Smooth muscle cell (in vitro differentiated cells): ENCODE data around the gene KLF3. TPM values are rescaled to one million over a fixed set of nuclear protein-coding genes. Genes with fewer than 3 reads are reported as not detected.
"Not testable (repeated sequence)": the region's sequence is repeated elsewhere in the genome, so short reads cannot be mapped to it uniquely, and the experiment has no call there.

Source experiments
- DNase-seq: peaks from one replicate; lab custom pipeline; 2025; ENCODE audit not compliant: unreplicated experiment; lab: John Stamatoyannopoulos, UW
- H2AFZ ChIP-seq: fragments of 200-600 bp; sonication (generic); 2 replicates; pipeline ENCODE4 v1.6.0; 2016; ENCODE audit warnings: antibody characterized with exemption, low read depth, mild to moderate bottlenecking
- H3F3A ChIP-seq: fragments of 200-600 bp; sonication (generic); 2 replicates; pipeline ENCODE4 v1.6.0; 2017; ENCODE audit warnings: antibody characterized with exemption, low read depth
- H3K27ac ChIP-seq: fragments of 200-600 bp; sonication (generic); 2 replicates; pipeline ENCODE4 v1.5.1; 2016; ENCODE audit warnings: low read depth, mild to moderate bottlenecking
- H3K27me3 ChIP-seq: fragments of 200-600 bp; sonication (generic); 2 replicates; pipeline ENCODE4 v1.6.1; 2016; ENCODE audit warnings: low read depth, mild to moderate bottlenecking
- H3K36me3 ChIP-seq: fragments of 200-600 bp; sonication (generic); 2 replicates; pipeline ENCODE4 v1.5.1; 2016; ENCODE audit warnings: low read depth
- H3K4me1 ChIP-seq: fragments of 200-600 bp; sonication (generic); 2 replicates; pipeline ENCODE4 v1.5.1; 2016; ENCODE audit warnings: low read depth
- H3K4me2 ChIP-seq: fragments of 200-600 bp; sonication (generic); 2 replicates; pipeline ENCODE4 v1.6.0; 2016; ENCODE audit warnings: mild to moderate bottlenecking
- H3K4me3 ChIP-seq: fragments of 200-600 bp; sonication (generic); 2 replicates; pipeline ENCODE4 v1.5.1; 2016; ENCODE audit warnings: mild to moderate bottlenecking
- H3K79me2 ChIP-seq: fragments of 200-600 bp; sonication (generic); 2 replicates; pipeline ENCODE4 v1.6.0; 2016; ENCODE audit warnings: low read depth, mild to moderate bottlenecking
- H3K9ac ChIP-seq: fragments of 200-600 bp; sonication (generic); 2 replicates; pipeline ENCODE4 v1.6.0; 2016; ENCODE audit warnings: low read depth
- H3K9me3 ChIP-seq: fragments of 200-600 bp; sonication (generic); replicated peaks from 2 replicates; pipeline ENCODE4 v1.5.1; 2016; ENCODE audit warnings: low read depth
- H4K20me1 ChIP-seq: fragments of 200-600 bp; sonication (generic); 2 replicates; pipeline ENCODE4 v1.6.0; 2016; ENCODE audit warnings: low read depth
- CTCF ChIP-seq: fragments of 200-600 bp; sonication (generic); IDR thresholded peaks from 2 replicates; pipeline ENCODE4 v1.5.1; 2017; ENCODE audit warnings: borderline replicate concordance, mild to moderate bottlenecking, antibody characterized with exemption; ENCODE audit not compliant: insufficient read depth, poor library complexity, severe bottlenecking
- WGBS: methylation state at CpG from one replicate; pipeline ENCODE4 v1.1.7; 2016; ENCODE audit warnings: low lambda C conversion rate; 5-methylcytosine and 5-hydroxymethylcytosine counted together
- polyA plus RNA-seq: library from polyadenylated mRNA; unstranded; fragments of >200 nt; fragmentation: Nextera tagmentation; extraction: Ambion mirVana; gene quantifications from 2 replicates; pipeline ENCODE4 v1.2.1, GENCODE V29; 2016
- total RNA-seq: library from RNA; depleted of rRNA; stranded (reverse); fragments of >200 nt; gene quantifications from 2 replicates; pipeline ENCODE4 v1.2.3, GENCODE V29; 2014

Gene KLF3
- total and polyA plus RNA-seq, 2 experiments from 2014 or later: 26.0 to 37.5 TPM

GRCh38 chr4:38621028-38621684 is 42.8 kb upstream of the KLF3 start:
- no peak overlapping the region for H2AFZ ChIP-seq
- H3K27me3 ChIP-seq: no peaks in the 10 kb centered on the region
- 74% methylated on average over 9 of the region's 9 CpGs for WGBS
- no peak overlapping the region for H3K4me3 ChIP-seq
- H4K20me1 ChIP-seq: no peaks in the 10 kb centered on the region
- H3K9me3 ChIP-seq: no peaks in the 10 kb centered on the region
- H3F3A ChIP-seq: no peaks in the 10 kb centered on the region
- H3K9ac ChIP-seq: no peak overlapping the region
- no peaks in the 10 kb centered on the region for H3K36me3 ChIP-seq
- no peaks in the 10 kb centered on the region for H3K79me2 ChIP-seq
- H3K27ac ChIP-seq: no peak overlapping the region
- no peaks in the 10 kb centered on the region for H3K4me1 ChIP-seq
- no peak for TF ChIP-seq CTCF
- H3K4me2 ChIP-seq: no peak overlapping the region
- DNase-seq: no peak

GRCh38 chr4:38621831-38622230 is 42.2 kb upstream of the KLF3 start:
- Histone ChIP-seq H2AFZ (no peak overlapping the region), H3K4me2 (no peak overlapping the region)

GRCh38 chr4:38622340-38622739 is 41.7 kb upstream of the KLF3 start:
- DNase-seq, H3K79me2 ChIP-seq, H3K27me3 ChIP-seq, H2AFZ ChIP-seq, H3F3A ChIP-seq, H3K4me1 ChIP-seq, H3K4me3 ChIP-seq, H3K4me2 ChIP-seq, H3K27ac ChIP-seq, H4K20me1 ChIP-seq, H3K9ac ChIP-seq, H3K36me3 ChIP-seq, H3K9me3 ChIP-seq: not testable (repeated sequence)
- 79% methylated on average over 2 of the region's 2 CpGs for WGBS

More at GRCh38 chr4:38621831-38622230, 42.2 kb upstream of the KLF3 start:
- no peaks in the 10 kb centered on the region for H3K36me3 ChIP-seq
- no peaks in the 10 kb centered on the region for H3K4me1 ChIP-seq
- H4K20me1 ChIP-seq: no peaks in the 10 kb centered on the region
- no peaks in the 10 kb centered on the region for H3K79me2 ChIP-seq
- WGBS: 98% methylated on average over 6 of the region's 6 CpGs
- no peak for DNase-seq
- no peaks in the 10 kb centered on the region for H3F3A ChIP-seq
- H3K9ac ChIP-seq: no peak overlapping the region
- H3K4me3 ChIP-seq: no peak overlapping the region
- TF ChIP-seq CTCF: no peak
- H3K27ac ChIP-seq: no peak overlapping the region
- no peaks in the 10 kb centered on the region for H3K9me3 ChIP-seq
- H3K27me3 ChIP-seq: no peaks in the 10 kb centered on the region

GRCh38 chr4:38623260-38623659 is 40.7 kb upstream of the KLF3 start:
- WGBS: 86% methylated on average over 2 of the region's 2 CpGs
- H3K4me1 ChIP-seq: no peaks in the 10 kb centered on the region
- no peak for TF ChIP-seq CTCF

More at GRCh38 chr4:38623260-38623659, 40.7 kb upstream of the KLF3 start:
- no peak overlapping the region for H3K27ac ChIP-seq
- no peaks in the 10 kb centered on the region for H4K20me1 ChIP-seq
- no peak for DNase-seq
- H2AFZ ChIP-seq: no peak overlapping the region
- H3K9me3 ChIP-seq: no peaks in the 10 kb centered on the region
- H3F3A ChIP-seq: no peaks in the 10 kb centered on the region
- no peaks in the 10 kb centered on the region for H3K79me2 ChIP-seq
- no peak overlapping the region for H3K4me2 ChIP-seq
- no peaks in the 10 kb centered on the region for H3K36me3 ChIP-seq
- H3K27me3 ChIP-seq: no peaks in the 10 kb centered on the region
- H3K9ac ChIP-seq: no peak overlapping the region
- no peak overlapping the region for H3K4me3 ChIP-seq
